ENCODE results near the gene UBE2G1. TPM values are rescaled to one million over a fixed set of nuclear protein-coding genes. Genes with fewer than 3 reads are reported as not detected.

The UBE2G1 gene
- total RNA-seq, 2 donors from 2014 or later, result 40.6 to 65.4 TPM

- Mint-ChIP-seq H3K27me3 (no peaks in the 10 kb centered on the region), H3K27ac (peak overlapping the region; percentile 80), H3K9me3 (no peaks in the 10 kb centered on the region), H3K36me3 (ENCODE audit: low read depth) (peaks cover 6% of the 10 kb centered on the region), H3K4me3 (peak overlapping the region; percentile 71), H3K4me1 (peaks cover 57% of the 10 kb centered on the region)
- ATAC-seq (replicated peaks), result peak; percentile 72
Observed at GRCh38 chr17:4313221-4314114, 53.0 kb downstream of the UBE2G1 start.

- H3K4me1 Mint-ChIP-seq, result peaks cover 52% of the 10 kb centered on the region
- ATAC-seq (replicated peaks), result no peak
- H3K4me3 Mint-ChIP-seq, result no peak overlapping the region
- H3K36me3 Mint-ChIP-seq (ENCODE audit: low read depth), result peaks cover 15% of the 10 kb centered on the region
- peak overlapping the region; percentile 82 for H3K27ac Mint-ChIP-seq
- H3K27me3 Mint-ChIP-seq, result no peaks in the 10 kb centered on the region
- no peaks in the 10 kb centered on the region for H3K9me3 Mint-ChIP-seq
Observed at GRCh38 chr17:4310354-4311060, 56.0 kb downstream of the UBE2G1 start.

GRCh38 chr17:4309897-4310296 lies 56.6 kb downstream of the UBE2G1 start:
- no peak for ATAC-seq (replicated peaks)
- peak overlapping the region; percentile 82 for H3K27ac Mint-ChIP-seq
- peak overlapping the region; percentile 6 for H3K4me3 Mint-ChIP-seq
- H3K9me3 Mint-ChIP-seq, result no peaks in the 10 kb centered on the region
- H3K27me3 Mint-ChIP-seq, result no peaks in the 10 kb centered on the region
- H3K4me1 Mint-ChIP-seq, result peaks cover 49% of the 10 kb centered on the region
- H3K36me3 Mint-ChIP-seq (ENCODE audit: low read depth), result peaks cover 21% of the 10 kb centered on the region

- H3K27ac Mint-ChIP-seq, result peak overlapping the region; percentile 4
Observed at GRCh38 chr17:4307179-4307930, 59.1 kb downstream of the UBE2G1 start.

GRCh38 chr17:4305224-4305623 lies 61.3 kb downstream of the UBE2G1 start:
- Mint-ChIP-seq H3K4me3 (no peak overlapping the region), H3K9me3 (no peaks in the 10 kb centered on the region), H3K27ac (no peak overlapping the region), H3K27me3 (no peaks in the 10 kb centered on the region), H3K4me1 (peaks cover 12% of the 10 kb centered on the region), H3K36me3 (ENCODE audit: low read depth) (peaks cover 42% of the 10 kb centered on the region)
- ATAC-seq (replicated peaks), result no peak

More at GRCh38 chr17:4307179-4307930, 59.1 kb downstream of the UBE2G1 start:
- H3K4me1 Mint-ChIP-seq, result peaks cover 26% of the 10 kb centered on the region
- no peak for ATAC-seq (replicated peaks)
- H3K36me3 Mint-ChIP-seq (ENCODE audit: low read depth), result peaks cover 28% of the 10 kb centered on the region
- no peaks in the 10 kb centered on the region for H3K9me3 Mint-ChIP-seq
- H3K4me3 Mint-ChIP-seq, result no peak overlapping the region
- no peaks in the 10 kb centered on the region for H3K27me3 Mint-ChIP-seq

- Mint-ChIP-seq H3K4me1 (peaks cover 5% of the 10 kb centered on the region), H3K36me3 (ENCODE audit: low read depth) (peaks cover 42% of the 10 kb centered on the region), H3K27ac (no peak overlapping the region), H3K27me3 (no peaks in the 10 kb centered on the region), H3K9me3 (no peaks in the 10 kb centered on the region), H3K4me3 (no peak overlapping the region)
- ATAC-seq (replicated peaks), result peak; percentile 72
Observed at GRCh38 chr17:4304417-4305027, 62.0 kb downstream of the UBE2G1 start.

- H3K4me1 Mint-ChIP-seq, result no peaks in the 10 kb centered on the region
- H3K27ac Mint-ChIP-seq, result peak overlapping the region; percentile 38
- H3K9me3 Mint-ChIP-seq, result no peaks in the 10 kb centered on the region
- H3K36me3 Mint-ChIP-seq (ENCODE audit: low read depth), result peaks cover 49% of the 10 kb centered on the region
- ATAC-seq (replicated peaks), result no peak
- no peaks in the 10 kb centered on the region for H3K27me3 Mint-ChIP-seq
- no peak overlapping the region for H3K4me3 Mint-ChIP-seq
Observed at GRCh38 chr17:4301066-4301465, 65.4 kb downstream of the UBE2G1 start.

GRCh38 chr17:4297351-4297750 lies 69.1 kb downstream of the UBE2G1 start:
- no peaks in the 10 kb centered on the region for H3K27me3 Mint-ChIP-seq
- H3K4me3 Mint-ChIP-seq, result no peak overlapping the region
- H3K36me3 Mint-ChIP-seq (ENCODE audit: low read depth), result peaks cover 65% of the 10 kb centered on the region
- ATAC-seq (replicated peaks), result no peak
- peak overlapping the region; percentile 64 for H3K27ac Mint-ChIP-seq
- no peaks in the 10 kb centered on the region for H3K9me3 Mint-ChIP-seq
- H3K4me1 Mint-ChIP-seq, result peaks cover 4% of the 10 kb centered on the region

- Mint-ChIP-seq H3K36me3 (ENCODE audit: low read depth) (peaks cover 66% of the 10 kb centered on the region), H3K4me1 (peaks cover 4% of the 10 kb centered on the region), H3K9me3 (no peaks in the 10 kb centered on the region), H3K4me3 (no peak overlapping the region), H3K27me3 (no peaks in the 10 kb centered on the region), H3K27ac (no peak overlapping the region)
- ATAC-seq (replicated peaks), result no peak
Observed at GRCh38 chr17:4295686-4296085, 70.8 kb downstream of the UBE2G1 start.

GRCh38 chr17:4293572-4293971 lies 72.9 kb downstream of the UBE2G1 start:
- Mint-ChIP-seq H3K36me3 (ENCODE audit: low read depth) (peaks cover 80% of the 10 kb centered on the region), H3K4me3 (no peak overlapping the region), H3K27ac (peak overlapping the region; percentile 58), H3K27me3 (no peaks in the 10 kb centered on the region), H3K9me3 (no peaks in the 10 kb centered on the region), H3K4me1 (peaks cover 4% of the 10 kb centered on the region)
- ATAC-seq (replicated peaks), result no peak

GRCh38 chr17:4287710-4288109 lies 78.8 kb downstream of the UBE2G1 start:
- Mint-ChIP-seq H3K36me3 (ENCODE audit: low read depth) (peaks cover 83% of the 10 kb centered on the region), H3K4me1 (no peaks in the 10 kb centered on the region), H3K9me3 (no peaks in the 10 kb centered on the region), H3K4me3 (no peak overlapping the region), H3K27ac (no peak overlapping the region), H3K27me3 (no peaks in the 10 kb centered on the region)
- no peak for ATAC-seq (replicated peaks)

GRCh38 chr17:4276514-4276913 lies 90.0 kb downstream of the UBE2G1 start:
- no peaks in the 10 kb centered on the region for H3K27me3 Mint-ChIP-seq
- no peak overlapping the region for H3K4me3 Mint-ChIP-seq
- ATAC-seq (replicated peaks), result no peak
- peaks cover 74% of the 10 kb centered on the region for H3K36me3 Mint-ChIP-seq (ENCODE audit: low read depth)
- H3K27ac Mint-ChIP-seq, result peak overlapping the region; percentile 39
- H3K9me3 Mint-ChIP-seq, result no peaks in the 10 kb centered on the region
- H3K4me1 Mint-ChIP-seq, result peaks cover 4% of the 10 kb centered on the region

GRCh38 chr17:4272972-4273368 lies 93.5 kb downstream of the UBE2G1 start:
- peaks cover 73% of the 10 kb centered on the region for H3K36me3 Mint-ChIP-seq (ENCODE audit: low read depth)
- H3K27ac Mint-ChIP-seq, result no peak overlapping the region
- H3K4me3 Mint-ChIP-seq, result no peak overlapping the region
- no peaks in the 10 kb centered on the region for H3K27me3 Mint-ChIP-seq
- ATAC-seq (replicated peaks), result no peak
- peaks cover 4% of the 10 kb centered on the region for H3K4me1 Mint-ChIP-seq
- no peaks in the 10 kb centered on the region for H3K9me3 Mint-ChIP-seq
